ENCODE data around the gene PARN. TPM values are rescaled to one million over a fixed set of nuclear protein-coding genes. Genes with fewer than 3 reads are reported as not detected.

The PARN gene
- polyA plus RNA-seq, 2 of the 4 experiments (the other 2 are of a cell fraction): 40.0 to 58.6 TPM

DNA sequence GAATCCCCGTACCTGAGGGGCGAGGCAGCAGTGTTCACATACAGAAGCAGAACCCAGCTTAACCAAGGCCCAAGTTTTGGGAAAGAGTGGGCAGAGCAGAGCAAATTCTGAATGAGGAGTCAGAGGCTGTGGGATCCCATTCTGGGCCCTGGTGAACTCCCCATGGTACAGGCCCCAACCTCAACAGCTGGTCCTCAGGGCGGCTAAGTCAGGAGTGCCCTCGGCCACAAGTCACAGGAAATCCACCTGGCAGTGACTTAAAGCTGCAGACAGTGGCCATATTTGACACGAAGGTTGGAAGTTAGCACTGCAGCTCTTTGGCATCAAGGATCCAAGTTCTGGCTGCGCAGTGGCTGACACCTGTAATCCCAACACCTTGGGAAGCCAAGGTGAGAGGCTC, 237.1 kb downstream of the PARN start:
- H3K9me3 ChIP-seq: no peaks in the 10 kb centered on the region
- no peak overlapping the region for H3K4me3 ChIP-seq
- TF ChIP-seq TP53 (CRISPR knock-in tag; IDR thresholded peaks at IDR 0.05): no peak
- TF ChIP-seq, protein P1, sequence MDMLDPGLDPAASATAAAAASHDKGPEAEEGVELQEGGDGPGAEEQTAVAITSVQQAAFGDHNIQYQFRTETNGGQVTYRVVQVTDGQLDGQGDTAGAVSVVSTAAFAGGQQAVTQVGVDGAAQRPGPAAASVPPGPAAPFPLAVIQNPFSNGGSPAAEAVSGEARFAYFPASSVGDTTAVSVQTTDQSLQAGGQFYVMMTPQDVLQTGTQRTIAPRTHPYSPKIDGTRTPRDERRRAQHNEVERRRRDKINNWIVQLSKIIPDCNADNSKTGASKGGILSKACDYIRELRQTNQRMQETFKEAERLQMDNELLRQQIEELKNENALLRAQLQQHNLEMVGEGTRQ (IDR thresholded peaks at IDR 0.05): no peak
- ATAC-seq: no peak
- H3K27ac ChIP-seq: peak overlapping the region; percentile 42 to 99; a peak in 5 of 6 replicates
- ChIA-PET CTCF (interaction anchor here (0.9 to 1.3 kb wide), 4 partner anchors 11 to 134 kb away, joined by 3 read pairs; no protein-coding TSS in a partner anchor), POLR2A (interaction anchor here (0.6 kb wide), 1 partner anchor 55 kb away, joined by 4 read pairs; no protein-coding TSS in a partner anchor)
- WGBS (ENCODE audit: missing lambda C conversion rate): 88% methylated on average over 6 of the region's 6 CpGs
- H3K4me1 ChIP-seq: peaks cover 28% of the 10 kb centered on the region
- no peak overlapping the region for H3K4me2 ChIP-seq
- DNase-seq (ENCODE audit: low read depth in 1 of 2, low spot score in 1 of 2): no peak
- FAIRE-seq: no peak

DNA sequence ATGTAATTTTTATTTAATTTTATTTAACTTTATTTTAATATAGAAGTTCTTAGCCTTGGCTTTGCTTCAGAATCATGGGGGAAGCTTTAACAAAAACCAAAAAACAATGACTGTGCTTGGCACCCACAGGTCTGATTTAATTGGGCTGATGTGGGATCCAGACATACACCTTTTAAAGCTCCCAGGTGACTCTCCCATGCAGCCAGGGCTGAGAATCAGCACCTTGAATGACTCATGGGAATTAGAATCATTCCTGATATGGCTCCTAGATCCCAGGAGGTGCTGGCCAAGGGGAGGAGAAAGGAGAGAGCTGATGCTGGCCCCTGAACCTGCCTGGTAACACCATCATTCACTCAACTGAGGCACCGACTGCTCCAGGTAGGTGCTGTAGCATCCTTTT, 240.7 kb downstream of the PARN start:
- H3K4me1 ChIP-seq: peaks cover 12% of the 10 kb centered on the region; the same call in 1 of the 3 replicates
- FAIRE-seq (no peak), ATAC-seq (no peak), DNase-seq (ENCODE audit: low read depth in 1 of 2, low spot score in 1 of 2) (no peak)
- WGBS (ENCODE audit: missing lambda C conversion rate): 100% methylated on average over 1 of the region's 1 CpG
- no peak overlapping the region for H3K4me3 ChIP-seq
- CTCF ChIA-PET: interaction anchor here (1.6 kb wide), 1 partner anchor 139 kb away, joined by 3 read pairs; no protein-coding TSS in a partner anchor
- H3K4me2 ChIP-seq: no peak overlapping the region
- POLR2A ChIA-PET: no interaction called here
- H3K9me3 ChIP-seq: peaks cover 10% of the 10 kb centered on the region; the same call in 2 of the 3 replicates
- H3K27ac ChIP-seq: peak overlapping the region; percentile 35 to 74; a peak in 4 of 6 replicates
- TF ChIP-seq, protein P2, sequence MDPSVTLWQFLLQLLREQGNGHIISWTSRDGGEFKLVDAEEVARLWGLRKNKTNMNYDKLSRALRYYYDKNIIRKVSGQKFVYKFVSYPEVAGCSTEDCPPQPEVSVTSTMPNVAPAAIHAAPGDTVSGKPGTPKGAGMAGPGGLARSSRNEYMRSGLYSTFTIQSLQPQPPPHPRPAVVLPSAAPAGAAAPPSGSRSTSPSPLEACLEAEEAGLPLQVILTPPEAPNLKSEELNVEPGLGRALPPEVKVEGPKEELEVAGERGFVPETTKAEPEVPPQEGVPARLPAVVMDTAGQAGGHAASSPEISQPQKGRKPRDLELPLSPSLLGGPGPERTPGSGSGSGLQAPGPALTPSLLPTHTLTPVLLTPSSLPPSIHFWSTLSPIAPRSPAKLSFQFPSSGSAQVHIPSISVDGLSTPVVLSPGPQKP (IDR thresholded peaks at IDR 0.05; ENCODE audit: low read depth, low read length): no peak
- no peak for TF ChIP-seq CHD4 (IDR thresholded peaks at IDR 0.05; ENCODE audit: borderline replicate concordance)
- no peak for TF ChIP-seq CHD2 (IDR thresholded peaks at IDR 0.05; ENCODE audit: low read length, partially characterized antibody)
- no peak for TF ChIP-seq HOXB13 (CRISPR knock-in tag; IDR thresholded peaks at IDR 0.05; ENCODE audit: low read depth)

DNA sequence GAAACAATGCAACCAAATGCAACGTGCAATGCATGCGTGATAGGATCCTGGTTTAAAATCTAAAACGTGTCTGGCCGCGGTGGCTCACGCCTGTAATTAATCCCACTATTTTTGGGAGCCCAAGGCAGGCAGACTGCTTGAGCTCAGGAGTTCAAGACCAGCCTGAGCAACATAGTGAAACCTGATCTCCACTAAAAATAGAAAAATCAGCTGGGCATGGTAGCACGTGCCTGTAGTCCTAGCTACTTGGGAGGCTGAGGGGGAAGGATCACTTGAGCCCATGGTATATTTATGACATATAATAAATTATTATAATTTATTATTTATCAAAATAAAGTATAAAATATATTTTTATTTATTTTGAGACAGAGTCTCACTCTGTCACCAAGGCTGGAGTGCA, 241.8 kb downstream of the PARN start:
- Histone ChIP-seq H3K27ac (peak overlapping the region; percentile 4 to 32; a peak in 2 of 6 replicates), H3K4me2 (no peak overlapping the region), H3K4me1 (peaks cover 12% of the 10 kb centered on the region; the same call in 1 of the 3 replicates), H3K4me3 (no peak overlapping the region), H3K9me3 (peaks cover 14% of the 10 kb centered on the region; the same call in 2 of the 3 replicates)
- CTCF ChIA-PET: interaction anchor here (1.0 to 1.6 kb wide), 2 partner anchors 140 to 468 kb away, joined by 3 read pairs; partner anchors contain the start of gene ERCC4
- FAIRE-seq (no peak), ATAC-seq (no peak), DNase-seq (ENCODE audit: low read depth in 1 of 2, low spot score in 1 of 2) (no peak)
- 90% methylated on average over 7 of the region's 7 CpGs for WGBS (ENCODE audit: missing lambda C conversion rate)
- POLR2A ChIA-PET: no interaction called here
- TF ChIP-seq KDM5A (IDR thresholded peaks at IDR 0.05): no peak
- TF ChIP-seq RAD21 (conservative IDR thresholded peaks at IDR 0.05 in 1 of 2, IDR thresholded peaks at IDR 0.05 in 1 of 2): no peak
- no peak for TF ChIP-seq POLR2A (IDR thresholded peaks at IDR 0.05; ENCODE audit: low read length)
- TF ChIP-seq, protein P3, sequence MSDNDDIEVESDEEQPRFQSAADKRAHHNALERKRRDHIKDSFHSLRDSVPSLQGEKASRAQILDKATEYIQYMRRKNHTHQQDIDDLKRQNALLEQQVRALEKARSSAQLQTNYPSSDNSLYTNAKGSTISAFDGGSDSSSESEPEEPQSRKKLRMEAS (IDR thresholded peaks at IDR 0.05): no peak
- no peak for TF ChIP-seq CBX8 (IDR thresholded peaks at IDR 0.05)
- no peak for TF ChIP-seq ZSCAN20 (CRISPR knock-in tag; IDR thresholded peaks at IDR 0.05)
- TF ChIP-seq MAFK (IDR thresholded peaks at IDR 0.05; ENCODE audit: partially characterized antibody): no peak
- TF ChIP-seq JUN (IDR thresholded peaks at IDR 0.05): no peak
- TF ChIP-seq, protein P1 (IDR thresholded peaks at IDR 0.05): no peak
- TF ChIP-seq EHF (CRISPR knock-in tag; IDR thresholded peaks at IDR 0.05): no peak
- no peak for TF ChIP-seq POLR2AphosphoS2 (conservative IDR thresholded peaks at IDR 0.05; ENCODE audit: low read length)
- TF ChIP-seq SMC3 (IDR thresholded peaks at IDR 0.05): no peak
- TF ChIP-seq CHD4 (IDR thresholded peaks at IDR 0.05; ENCODE audit: borderline replicate concordance): no peak
- no peak for TF ChIP-seq FOXS1 (CRISPR knock-in tag; IDR thresholded peaks at IDR 0.05)
- TF ChIP-seq ESRRA (IDR thresholded peaks at IDR 0.05; ENCODE audit: borderline replicate concordance, low read length): no peak
- TF ChIP-seq ZNF302 (CRISPR knock-in tag; IDR thresholded peaks at IDR 0.05): no peak
- TF ChIP-seq, protein P4, sequence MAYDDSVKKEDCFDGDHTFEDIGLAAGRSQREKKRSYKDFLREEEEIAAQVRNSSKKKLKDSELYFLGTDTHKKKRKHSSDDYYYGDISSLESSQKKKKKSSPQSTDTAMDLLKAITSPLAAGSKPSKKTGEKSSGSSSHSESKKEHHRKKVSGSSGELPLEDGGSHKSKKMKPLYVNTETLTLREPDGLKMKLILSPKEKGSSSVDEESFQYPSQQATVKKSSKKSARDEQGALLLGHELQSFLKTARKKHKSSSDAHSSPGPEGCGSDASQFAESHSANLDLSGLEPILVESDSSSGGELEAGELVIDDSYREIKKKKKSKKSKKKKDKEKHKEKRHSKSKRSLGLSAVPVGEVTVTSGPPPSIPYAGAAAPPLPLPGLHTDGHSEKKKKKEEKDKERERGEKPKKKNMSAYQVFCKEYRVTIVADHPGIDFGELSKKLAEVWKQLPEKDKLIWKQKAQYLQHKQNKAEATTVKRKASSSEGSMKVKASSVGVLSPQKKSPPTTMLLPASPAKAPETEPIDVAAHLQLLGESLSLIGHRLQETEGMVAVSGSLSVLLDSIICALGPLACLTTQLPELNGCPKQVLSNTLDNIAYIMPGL (CRISPR knock-in tag; IDR thresholded peaks at IDR 0.05; ENCODE audit: borderline replicate concordance): no peak
- no peak for TF ChIP-seq MYC (IDR thresholded peaks at IDR 0.05; ENCODE audit: borderline replicate concordance, low read length)
